Keratinocyte (primary cell): ENCODE measurements around the gene KREMEN1.

Source experiments
- EZH2 ChIP-seq: IDR thresholded peaks from one replicate; pipeline ENCODE4 v1.6.1; 2012; ENCODE audit warnings: inconsistent platforms, mild to moderate bottlenecking, low read length, moderate library complexity
- TF ChIP-seq, protein P1 (sequence below), 3 experiments: IDR thresholded peaks in 1 of 3; conservative IDR thresholded peaks in 1 of 3; optimal IDR thresholded peaks in 1 of 3; 2 replicates in 2 of 3; 3 replicates in 1 of 3; pipeline versions ENCODE3 to v1.5.1; 2011; ENCODE audit warnings: low read length in 3 of 3, mild to moderate bottlenecking in 3 of 3, moderate library complexity in 2 of 3, control low read depth in 1 of 3, inconsistent platforms in 1 of 3; ENCODE audit not compliant: insufficient read depth in 2 of 3; ENCODE audit errors: extremely low read depth in 1 of 3

DNA sequence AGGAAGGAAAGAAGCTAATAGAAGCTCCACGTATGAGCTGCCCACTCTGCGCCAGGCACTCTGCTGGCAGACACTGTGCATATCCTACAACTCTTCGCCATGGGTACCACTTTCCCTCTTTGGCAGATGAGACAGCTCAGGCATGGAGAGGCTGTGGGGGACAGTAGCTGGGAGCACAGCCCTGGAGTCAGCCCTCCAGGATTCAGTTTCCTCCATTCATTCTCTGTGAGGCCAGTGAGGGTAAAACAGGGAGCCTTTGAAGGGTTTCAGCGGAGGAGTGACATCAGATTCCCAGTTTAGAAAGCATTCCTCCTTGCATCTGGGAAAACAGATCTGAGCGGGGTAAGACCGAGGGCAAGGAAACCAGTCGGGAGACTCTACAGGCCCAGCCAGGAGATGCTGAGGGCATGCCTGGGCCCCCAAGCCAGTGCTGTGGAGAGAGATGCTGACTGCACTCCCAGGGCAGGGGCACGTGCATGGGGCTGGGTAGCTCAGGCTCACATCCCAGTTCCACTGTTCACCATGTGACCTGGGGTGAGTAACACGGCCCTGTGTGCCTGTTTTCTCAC, 74.6 kb downstream of the KREMEN1 start:
- TF ChIP-seq, protein P1, sequence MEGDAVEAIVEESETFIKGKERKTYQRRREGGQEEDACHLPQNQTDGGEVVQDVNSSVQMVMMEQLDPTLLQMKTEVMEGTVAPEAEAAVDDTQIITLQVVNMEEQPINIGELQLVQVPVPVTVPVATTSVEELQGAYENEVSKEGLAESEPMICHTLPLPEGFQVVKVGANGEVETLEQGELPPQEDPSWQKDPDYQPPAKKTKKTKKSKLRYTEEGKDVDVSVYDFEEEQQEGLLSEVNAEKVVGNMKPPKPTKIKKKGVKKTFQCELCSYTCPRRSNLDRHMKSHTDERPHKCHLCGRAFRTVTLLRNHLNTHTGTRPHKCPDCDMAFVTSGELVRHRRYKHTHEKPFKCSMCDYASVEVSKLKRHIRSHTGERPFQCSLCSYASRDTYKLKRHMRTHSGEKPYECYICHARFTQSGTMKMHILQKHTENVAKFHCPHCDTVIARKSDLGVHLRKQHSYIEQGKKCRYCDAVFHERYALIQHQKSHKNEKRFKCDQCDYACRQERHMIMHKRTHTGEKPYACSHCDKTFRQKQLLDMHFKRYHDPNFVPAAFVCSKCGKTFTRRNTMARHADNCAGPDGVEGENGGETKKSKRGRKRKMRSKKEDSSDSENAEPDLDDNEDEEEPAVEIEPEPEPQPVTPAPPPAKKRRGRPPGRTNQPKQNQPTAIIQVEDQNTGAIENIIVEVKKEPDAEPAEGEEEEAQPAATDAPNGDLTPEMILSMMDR (optimal IDR thresholded peaks at IDR 0.05 in 1 of 3, IDR thresholded peaks at IDR 0.05 in 1 of 3, conservative IDR thresholded peaks at IDR 0.05 in 1 of 3; ENCODE audit: extremely low read depth in 1 of 3, insufficient read depth in 2 of 3, low read length in 3 of 3) = no peak
- TF ChIP-seq EZH2 = no peak
